SU-DHL-6 (cell line): Measurements from ENCODE around the gene KRTAP5-6.

Source experiments
- CTCF ChIP-seq: fragments of 200-600 bp; sonication (generic); IDR thresholded peaks from one replicate; pipeline ENCODE4 v1.5.1; 2017; ENCODE audit warnings: antibody characterized with exemption, mild to moderate bottlenecking, low read length, moderate library complexity; ENCODE audit not compliant: insufficient read depth, poor library complexity, severe bottlenecking
- EZH2phosphoT487 ChIP-seq: fragments of 200-600 bp; sonication (generic), shearing (Covaris generic); conservative IDR thresholded peaks from 2 replicates; pipeline ENCODE4 v1.6.1; 2018; ENCODE audit warnings: mild to moderate bottlenecking, antibody characterized with exemption, low read length, moderate library complexity, mixed read lengths

- TF ChIP-seq CTCF (no peak), EZH2phosphoT487 (no peak)
Observed at GRCh38 chr11:1719781-1720180, 22.8 kb downstream of the KRTAP5-6 start.
